ENCODE measurements around the gene GPT2. TPM values are rescaled to one million over a fixed set of nuclear protein-coding genes. Genes with fewer than 3 reads are reported as not detected.

GPT2 gene
- total RNA-seq, 1 experiment from 2014 or later: 19.4 TPM

DNA sequence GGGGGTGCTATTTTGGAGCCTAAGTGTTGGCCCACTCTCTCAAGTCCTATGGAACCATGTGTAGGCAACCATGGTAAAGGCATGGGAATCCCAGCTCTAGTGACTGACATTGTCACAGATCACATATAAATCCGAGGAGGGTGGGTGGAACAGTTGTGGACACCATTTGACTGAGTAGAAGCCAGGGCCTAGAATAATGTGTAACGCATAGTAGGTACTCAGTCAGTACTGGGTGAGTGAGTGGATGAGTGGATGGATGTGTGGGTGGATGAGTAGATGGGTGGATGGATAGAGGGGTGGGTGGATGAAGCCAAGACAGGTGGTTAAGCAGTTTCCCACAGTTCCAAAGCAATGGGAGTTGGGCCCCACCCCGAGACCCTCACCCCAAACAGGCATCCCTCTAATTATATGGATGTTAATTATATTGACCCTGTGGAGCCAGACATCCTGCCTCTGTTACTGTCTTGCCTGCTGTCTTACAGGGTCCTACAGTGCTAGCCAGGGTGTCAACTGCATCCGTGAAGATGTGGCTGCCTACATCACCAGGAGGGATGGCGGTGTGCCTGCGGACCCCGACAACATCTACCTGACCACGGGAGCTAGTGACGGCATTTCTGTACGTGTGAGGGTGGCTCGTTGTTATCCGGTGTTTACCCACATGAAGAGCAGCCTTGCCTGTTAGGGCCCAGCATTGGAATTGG, 22.3 kb downstream of the GPT2 start:
- H3K79me2 ChIP-seq (ENCODE audit: low read length): no peaks in the 10 kb centered on the region
- H3K9ac ChIP-seq (ENCODE audit: low read length): no peak overlapping the region
- H3K4me2 ChIP-seq (ENCODE audit: low read length): no peak overlapping the region
- no peak overlapping the region for H2AFZ ChIP-seq (ENCODE audit: low read length)
- no peaks in the 10 kb centered on the region; the same call in 1 of the 2 replicates for H3K36me3 ChIP-seq (ENCODE audit: low read depth, low read length)
- H3K27ac ChIP-seq (ENCODE audit: low read length): no peak overlapping the region
- H3K4me3 ChIP-seq (ENCODE audit: low read length): no peak overlapping the region
- H3K9me2 ChIP-seq (replicated peaks; ENCODE audit: low read length): no peaks in the 10 kb centered on the region
- ATAC-seq: no peak
- TF ChIP-seq, protein P1, sequence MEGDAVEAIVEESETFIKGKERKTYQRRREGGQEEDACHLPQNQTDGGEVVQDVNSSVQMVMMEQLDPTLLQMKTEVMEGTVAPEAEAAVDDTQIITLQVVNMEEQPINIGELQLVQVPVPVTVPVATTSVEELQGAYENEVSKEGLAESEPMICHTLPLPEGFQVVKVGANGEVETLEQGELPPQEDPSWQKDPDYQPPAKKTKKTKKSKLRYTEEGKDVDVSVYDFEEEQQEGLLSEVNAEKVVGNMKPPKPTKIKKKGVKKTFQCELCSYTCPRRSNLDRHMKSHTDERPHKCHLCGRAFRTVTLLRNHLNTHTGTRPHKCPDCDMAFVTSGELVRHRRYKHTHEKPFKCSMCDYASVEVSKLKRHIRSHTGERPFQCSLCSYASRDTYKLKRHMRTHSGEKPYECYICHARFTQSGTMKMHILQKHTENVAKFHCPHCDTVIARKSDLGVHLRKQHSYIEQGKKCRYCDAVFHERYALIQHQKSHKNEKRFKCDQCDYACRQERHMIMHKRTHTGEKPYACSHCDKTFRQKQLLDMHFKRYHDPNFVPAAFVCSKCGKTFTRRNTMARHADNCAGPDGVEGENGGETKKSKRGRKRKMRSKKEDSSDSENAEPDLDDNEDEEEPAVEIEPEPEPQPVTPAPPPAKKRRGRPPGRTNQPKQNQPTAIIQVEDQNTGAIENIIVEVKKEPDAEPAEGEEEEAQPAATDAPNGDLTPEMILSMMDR (conservative IDR thresholded peaks at IDR 0.05; ENCODE audit: low read depth, low read length): no peak
- TF ChIP-seq EZH2phosphoT487 (IDR thresholded peaks at IDR 0.05; ENCODE audit: borderline replicate concordance, low read length): no peak
- no peak for TF ChIP-seq EZH2 (IDR thresholded peaks at IDR 0.05; ENCODE audit: low read length, unreplicated experiment)
- BruUV-seq (replicated peaks): no TSS peak
- DNase-seq: no peak
- H3F3A ChIP-seq (ENCODE audit: low read length, unreplicated experiment): no peaks in the 10 kb centered on the region
- no peaks in the 10 kb centered on the region for H4K20me1 ChIP-seq (ENCODE audit: low read length)
- CTCF ChIA-PET: no interaction called here
- intact Hi-C loops (cut with micrococcal nuclease): no loop called here
- no peaks in the 10 kb centered on the region for H3K27me3 ChIP-seq (ENCODE audit: low read length)
- no peaks in the 10 kb centered on the region for H3K4me1 ChIP-seq (ENCODE audit: insufficient read depth, low read length)
- no peaks in the 10 kb centered on the region for H3K9me3 ChIP-seq (ENCODE audit: low read length)
- POLR2A ChIA-PET (ENCODE audit: unreplicated experiment): no interaction called here

DNA sequence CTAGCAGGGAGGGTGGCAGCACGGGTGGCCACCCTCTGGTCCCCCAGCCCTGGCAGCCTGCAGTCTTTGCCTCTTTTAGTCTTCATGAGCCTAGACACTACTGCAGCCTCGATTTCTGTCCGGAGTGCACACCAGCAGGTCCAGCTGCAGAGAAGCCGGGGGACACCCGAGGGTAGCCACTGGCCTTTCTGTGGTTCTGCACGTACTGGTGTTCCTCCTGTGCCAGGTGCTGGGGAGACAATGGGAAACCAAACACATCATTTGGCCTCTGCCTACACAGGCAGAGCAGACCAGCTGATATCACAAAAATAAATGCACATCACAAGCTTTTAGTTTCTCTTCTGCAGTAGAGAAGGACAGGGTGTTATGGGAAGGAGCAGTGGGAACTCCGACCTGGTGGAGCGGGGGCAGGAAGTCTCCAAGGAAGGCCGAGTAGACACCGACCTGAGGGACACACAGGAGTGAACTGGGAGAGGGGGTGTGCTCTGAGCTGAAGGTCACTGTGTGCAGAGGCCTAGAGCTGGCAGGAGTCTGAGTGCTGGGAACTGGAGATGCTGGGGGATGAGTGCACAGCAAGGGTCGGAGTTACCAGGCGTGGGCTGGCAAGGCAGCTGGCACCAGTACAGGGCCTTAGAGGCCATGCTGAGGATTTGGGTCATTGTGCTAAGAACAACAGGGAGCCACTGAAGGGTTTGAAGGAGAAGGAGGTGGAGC, 23.1 kb downstream of the GPT2 start:
- no peak overlapping the region for H2AFZ ChIP-seq (ENCODE audit: low read length)
- no peak overlapping the region for H3K4me2 ChIP-seq (ENCODE audit: low read length)
- no peak overlapping the region for H3K27ac ChIP-seq (ENCODE audit: low read length)
- no peak overlapping the region for H3K4me3 ChIP-seq (ENCODE audit: low read length)
- ChIA-PET CTCF (no interaction called here), POLR2A (ENCODE audit: unreplicated experiment) (no interaction called here)
- no TSS peak for BruUV-seq (replicated peaks)
- ATAC-seq (no peak), DNase-seq (no peak)
- no peaks in the 10 kb centered on the region for H3K9me3 ChIP-seq (ENCODE audit: low read length)
- H3K36me3 ChIP-seq (ENCODE audit: low read depth, low read length): no peaks in the 10 kb centered on the region; the same call in 1 of the 2 replicates
- TF ChIP-seq EZH2phosphoT487 (IDR thresholded peaks at IDR 0.05; ENCODE audit: borderline replicate concordance, low read length) (no peak), EZH2 (IDR thresholded peaks at IDR 0.05; ENCODE audit: low read length, unreplicated experiment) (no peak)
- TF ChIP-seq, protein P1 (conservative IDR thresholded peaks at IDR 0.05; ENCODE audit: low read depth, low read length): no peak
- no peaks in the 10 kb centered on the region for H3K4me1 ChIP-seq (ENCODE audit: insufficient read depth, low read length)
- H3K9me2 ChIP-seq (replicated peaks; ENCODE audit: low read length): no peaks in the 10 kb centered on the region
- H4K20me1 ChIP-seq (ENCODE audit: low read length): no peaks in the 10 kb centered on the region
- H3K27me3 ChIP-seq (ENCODE audit: low read length): no peaks in the 10 kb centered on the region
- no peak overlapping the region for H3K9ac ChIP-seq (ENCODE audit: low read length)
- intact Hi-C loops (cut with micrococcal nuclease): no loop called here
- H3F3A ChIP-seq (ENCODE audit: low read length, unreplicated experiment): no peaks in the 10 kb centered on the region
- H3K79me2 ChIP-seq (ENCODE audit: low read length): no peaks in the 10 kb centered on the region

Measured in PC-3 (cell line).